Astrocyte of the cerebellum (primary cell): ENCODE results near the gene UCN2.

Experiments used
- DNase-seq: peaks from one replicate; pipeline ENCODE4 v3.0.0-alpha.2; 2011; ENCODE audit warnings: low read depth
- H3K4me3 ChIP-seq: 2 replicates; pipeline ENCODE4 v1.5.1; 2011; ENCODE audit warnings: mild to moderate bottlenecking, low read depth, low read length, moderate library complexity
- in situ Hi-C: cut with HindIII; loops from 2 replicates; pipeline ENCODE4 v1.10.0; 2017; ENCODE audit warnings: low sequenced_read_pairs
- TF ChIP-seq, protein P1 (sequence below): IDR thresholded peaks from 2 replicates; pipeline ENCODE4 v1.5.1; 2012; ENCODE audit warnings: low read length, low read depth, moderate library complexity, mild to moderate bottlenecking; ENCODE audit errors: missing control alignments

The UCN2 gene

DNA sequence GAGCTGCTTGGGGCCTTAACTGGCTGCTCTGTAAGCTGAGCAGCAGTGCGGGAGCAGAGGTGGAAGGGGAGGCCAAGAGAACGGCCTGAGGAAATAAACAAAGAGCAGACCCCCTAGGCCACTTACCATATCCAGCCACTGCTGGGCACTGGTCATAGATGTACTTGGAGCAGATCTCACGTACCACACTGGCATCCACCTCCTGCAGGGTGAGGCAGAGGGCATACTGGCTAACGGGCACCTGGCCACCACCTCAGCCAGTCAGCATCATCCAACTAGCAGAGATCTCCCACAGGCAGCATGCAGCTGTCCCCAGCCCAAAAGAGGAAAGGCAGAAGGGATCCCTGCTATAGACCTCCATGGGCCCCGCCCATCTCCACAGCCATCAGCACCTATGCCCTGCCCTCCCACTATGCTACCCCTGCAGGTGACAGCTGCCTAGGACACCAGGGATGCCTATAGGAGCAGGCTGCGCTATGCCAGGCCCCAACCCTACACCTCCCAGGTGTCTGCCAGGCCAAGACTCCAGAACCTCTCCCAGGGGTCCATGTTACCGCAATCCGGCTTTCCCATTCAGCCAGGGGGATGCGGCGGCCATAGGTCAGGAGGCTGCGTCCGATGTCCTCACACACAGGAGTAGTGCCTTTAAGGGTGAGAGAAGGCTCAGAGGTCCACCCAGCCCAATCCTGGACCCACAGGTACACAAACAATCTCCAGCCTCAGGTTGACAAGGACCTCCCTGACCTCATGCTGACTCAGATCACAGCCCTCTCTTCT is 36.1 kb upstream of the UCN2 start:
- TF ChIP-seq, protein P1, sequence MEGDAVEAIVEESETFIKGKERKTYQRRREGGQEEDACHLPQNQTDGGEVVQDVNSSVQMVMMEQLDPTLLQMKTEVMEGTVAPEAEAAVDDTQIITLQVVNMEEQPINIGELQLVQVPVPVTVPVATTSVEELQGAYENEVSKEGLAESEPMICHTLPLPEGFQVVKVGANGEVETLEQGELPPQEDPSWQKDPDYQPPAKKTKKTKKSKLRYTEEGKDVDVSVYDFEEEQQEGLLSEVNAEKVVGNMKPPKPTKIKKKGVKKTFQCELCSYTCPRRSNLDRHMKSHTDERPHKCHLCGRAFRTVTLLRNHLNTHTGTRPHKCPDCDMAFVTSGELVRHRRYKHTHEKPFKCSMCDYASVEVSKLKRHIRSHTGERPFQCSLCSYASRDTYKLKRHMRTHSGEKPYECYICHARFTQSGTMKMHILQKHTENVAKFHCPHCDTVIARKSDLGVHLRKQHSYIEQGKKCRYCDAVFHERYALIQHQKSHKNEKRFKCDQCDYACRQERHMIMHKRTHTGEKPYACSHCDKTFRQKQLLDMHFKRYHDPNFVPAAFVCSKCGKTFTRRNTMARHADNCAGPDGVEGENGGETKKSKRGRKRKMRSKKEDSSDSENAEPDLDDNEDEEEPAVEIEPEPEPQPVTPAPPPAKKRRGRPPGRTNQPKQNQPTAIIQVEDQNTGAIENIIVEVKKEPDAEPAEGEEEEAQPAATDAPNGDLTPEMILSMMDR = no peak
- in situ Hi-C loops = no loop called here
- H3K4me3 ChIP-seq = no peak overlapping the region
- no peak for DNase-seq

DNA sequence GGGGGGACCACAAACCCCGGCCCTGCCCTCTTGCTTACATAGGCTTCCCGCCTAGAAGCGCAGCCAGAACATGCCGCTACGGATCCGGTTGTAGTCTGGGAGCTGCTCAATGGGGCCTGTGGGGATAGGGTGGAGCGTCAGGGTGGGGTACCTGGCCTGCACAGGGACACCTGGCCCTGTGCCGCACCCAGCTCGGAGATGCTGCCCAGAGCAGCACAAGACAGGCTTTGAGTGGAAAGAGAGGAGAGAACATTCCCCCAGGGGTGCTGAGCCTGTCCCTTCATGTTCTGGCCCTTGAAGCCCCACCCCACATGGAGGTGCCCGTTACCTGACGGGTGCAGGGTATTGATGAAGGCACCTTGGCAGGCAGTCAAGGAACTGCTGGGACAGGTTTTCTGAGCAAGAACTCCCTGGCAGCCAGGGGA is 35.5 kb upstream of the UCN2 start:
- DNase-seq = no peak
- TF ChIP-seq, protein P1 = no peak
- in situ Hi-C loops = no loop called here
- H3K4me3 ChIP-seq = no peak overlapping the region

DNA sequence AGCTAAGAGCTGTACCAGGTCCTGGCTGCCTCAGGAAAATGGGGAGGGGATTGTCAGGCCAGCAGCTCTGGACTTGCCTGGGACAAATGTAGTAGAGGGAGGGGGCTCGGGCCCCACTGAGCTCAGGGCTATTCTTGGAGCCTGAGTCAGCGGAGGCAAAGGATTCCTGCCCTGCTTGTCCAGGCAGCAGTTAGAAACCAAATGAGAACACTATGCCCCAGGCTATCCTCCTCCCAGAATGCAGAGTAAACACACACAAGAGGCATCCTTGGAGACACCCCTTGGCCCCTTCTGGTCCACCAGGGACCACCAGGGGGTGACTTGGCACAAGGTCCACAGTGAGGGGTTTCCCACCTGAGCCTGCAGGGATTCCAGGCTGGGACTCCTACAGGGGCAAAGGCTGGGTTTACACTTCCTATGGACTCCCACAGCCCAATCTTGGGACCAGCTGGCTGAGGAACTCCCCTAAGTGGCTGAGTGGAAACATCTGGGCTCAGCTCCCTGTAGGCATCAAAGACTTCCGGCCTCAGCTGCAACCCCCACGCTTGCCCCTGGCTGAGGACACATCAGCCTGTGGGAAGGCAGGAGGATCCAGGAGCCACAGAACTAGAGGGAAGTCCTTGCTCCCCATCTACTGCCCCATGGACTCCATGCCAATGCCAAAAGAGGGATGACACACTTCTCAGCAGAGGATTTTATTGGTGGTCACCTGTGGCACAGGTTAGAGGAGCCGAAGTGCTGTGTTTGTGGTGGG is 34.9 kb upstream of the UCN2 start:
- TF ChIP-seq, protein P1 = no peak
- peak; percentile 67 for DNase-seq
- no peak overlapping the region for H3K4me3 ChIP-seq
- in situ Hi-C loops = no loop called here

DNA sequence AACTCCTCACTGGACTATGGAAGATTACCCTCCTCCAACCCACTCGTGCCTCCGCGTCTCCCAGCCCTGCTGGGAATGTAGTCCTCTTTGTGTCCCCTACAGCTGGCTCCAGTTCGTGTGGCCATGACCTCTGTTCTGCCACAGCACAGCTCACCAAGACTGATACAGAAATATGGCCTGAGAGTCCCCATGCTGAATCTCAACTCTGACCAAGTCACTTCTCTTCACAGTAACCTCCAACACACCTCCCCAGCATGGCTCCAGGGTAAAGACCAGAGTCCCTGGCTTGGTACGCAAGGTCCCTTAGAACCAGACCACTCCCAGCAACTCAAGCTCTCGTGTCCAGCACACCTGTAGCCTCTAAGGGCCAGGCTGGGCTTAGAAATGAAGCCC is 33.8 kb upstream of the UCN2 start:
- TF ChIP-seq, protein P1 = no peak
- no peak for DNase-seq
- in situ Hi-C loops = no loop called here
- H3K4me3 ChIP-seq = no peak overlapping the region

DNA sequence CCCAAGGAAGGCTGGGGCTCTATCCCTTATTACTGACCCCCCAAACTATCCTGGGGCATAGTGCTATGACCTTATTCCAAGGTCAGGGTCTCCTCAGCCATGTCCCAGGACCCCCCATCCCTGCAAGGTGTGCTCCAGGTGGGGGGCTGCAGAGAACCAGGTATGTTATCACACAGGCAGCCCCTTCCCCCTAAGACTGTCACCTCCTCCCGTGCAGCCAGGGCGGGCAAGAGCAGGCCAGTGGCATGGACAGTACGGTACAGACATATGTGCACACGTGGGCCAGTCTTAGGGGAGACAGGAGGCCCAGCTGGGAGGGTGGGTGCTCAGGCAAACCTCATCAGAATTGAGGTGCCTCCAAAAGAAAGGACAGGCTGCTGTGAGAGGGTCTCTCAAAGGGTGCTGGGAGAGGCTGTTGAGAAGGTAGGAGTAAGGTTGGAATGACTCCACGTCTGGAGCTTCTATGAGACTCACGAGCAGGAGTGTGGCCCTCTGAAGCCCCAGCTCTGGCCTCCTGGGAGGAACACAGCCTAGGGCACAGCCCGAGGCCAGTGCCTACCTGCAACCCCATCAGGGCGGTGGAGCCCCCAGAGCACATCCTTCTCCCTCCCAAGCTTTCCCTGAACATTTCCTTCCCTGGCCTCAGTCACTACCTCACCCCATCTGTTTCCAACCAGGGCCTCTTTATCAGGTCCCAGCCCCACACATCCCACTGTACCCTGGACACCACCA is 33.3 kb upstream of the UCN2 start:
- no peak overlapping the region for H3K4me3 ChIP-seq
- TF ChIP-seq, protein P1 = no peak
- in situ Hi-C loops = no loop called here
- no peak for DNase-seq

DNA sequence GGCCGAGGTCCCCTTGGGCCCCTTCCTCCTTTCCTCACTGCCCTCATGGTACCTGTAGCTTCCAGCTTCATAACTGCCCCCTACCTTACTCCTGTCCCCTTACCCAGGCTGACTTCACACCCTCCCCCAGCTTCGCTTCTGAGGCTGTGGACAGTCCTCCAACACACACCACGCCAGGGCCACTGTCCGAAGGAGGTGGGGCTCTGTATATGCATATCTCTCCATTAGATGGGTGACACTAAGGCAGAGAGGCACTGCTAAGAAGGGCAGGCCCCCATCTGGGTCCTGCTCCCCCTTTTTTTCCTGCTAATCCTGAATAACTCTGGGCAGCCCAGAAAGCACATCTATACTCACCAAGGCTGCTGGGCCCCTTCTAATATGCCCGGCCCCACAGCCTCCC is 32.6 kb upstream of the UCN2 start:
- in situ Hi-C loops = no loop called here

More for the DNA sequence above, 32.6 kb upstream of the UCN2 start:
- DNase-seq = no peak
- H3K4me3 ChIP-seq = no peak overlapping the region
- TF ChIP-seq, protein P1 = no peak
